GM12891 (cell line): Measurements from ENCODE around the gene INHA.

Experiments
- PAX5 ChIP-seq: IDR thresholded peaks from 2 replicates; pipeline ENCODE4 v1.6.1; 2011; ENCODE audit warnings: low read length, moderate library complexity, mild to moderate bottlenecking; ENCODE audit not compliant: insufficient read depth, severe bottlenecking
- POLR2A ChIP-seq: IDR thresholded peaks from 2 replicates; pipeline ENCODE4 v1.6.1; 2011; ENCODE audit warnings: low read depth, low read length, control low read depth
- POLR2AphosphoS5 ChIP-seq: IDR thresholded peaks from 2 replicates; pipeline ENCODE4 v1.6.1; 2011; ENCODE audit warnings: low read depth, low read length, control low read depth
- POU2F2 ChIP-seq: IDR thresholded peaks from 2 replicates; pipeline ENCODE4 v1.6.1; 2011; ENCODE audit warnings: low read depth, mild to moderate bottlenecking, control low read depth, low read length, moderate library complexity
- TAF1 ChIP-seq: IDR thresholded peaks from 2 replicates; pipeline ENCODE4 v1.6.1; 2011; ENCODE audit warnings: low read depth, low read length, control low read depth

DNA sequence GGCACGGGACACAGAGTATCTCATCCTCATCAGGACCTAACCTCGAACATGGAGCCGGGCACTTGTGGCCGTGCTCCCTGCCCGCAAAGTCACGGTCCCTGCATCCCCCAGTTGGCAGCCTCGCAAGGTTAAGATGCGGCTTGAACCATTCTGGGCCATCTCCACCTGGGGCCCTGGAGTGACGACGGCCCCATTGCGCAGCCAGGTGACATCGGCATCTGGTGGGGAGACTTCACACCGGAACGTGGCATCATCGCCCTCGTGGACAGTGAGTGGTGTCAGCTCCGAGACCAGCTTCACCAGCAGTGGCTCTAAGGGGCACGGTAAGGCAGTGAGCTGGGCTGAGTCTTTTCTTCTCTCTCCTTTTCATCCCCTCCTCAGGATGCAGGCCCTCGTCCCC, 15.7 kb upstream of the INHA start:
- no peak for TF ChIP-seq POLR2A
- no peak for TF ChIP-seq TAF1
- no peak for TF ChIP-seq POLR2AphosphoS5
- TF ChIP-seq POU2F2: no peak
- no peak for TF ChIP-seq PAX5
